Parathyroid adenoma (tissue), 2 donors: ENCODE data around the gene R3HDM1.

Experiments
- H2AFZ ChIP-seq: fragments of 300-600 bp; sonication (generic); one replicate; pipeline ENCODE4 v1.7.0; 2017; ENCODE audit warnings: antibody characterized with exemption, mild to moderate bottlenecking
- H3K27ac ChIP-seq: fragments of 300-600 bp; sonication (generic); one replicate; pipeline ENCODE4 v1.7.0; 2017
- H3K27me3 ChIP-seq: fragments of 300-600 bp; sonication (generic); one replicate; pipeline ENCODE4 v1.7.0; 2017; ENCODE audit warnings: low read length; ENCODE audit not compliant: control insufficient read depth, insufficient read depth
- H3K36me3 ChIP-seq: fragments of 300-600 bp; sonication (generic); one replicate; pipeline ENCODE4 v1.7.0; 2017; ENCODE audit warnings: low read length; ENCODE audit not compliant: control insufficient read depth, insufficient read depth
- H3K4me1 ChIP-seq: fragments of 300-600 bp; sonication (generic); one replicate; pipeline ENCODE4 v1.7.0; 2017; ENCODE audit warnings: control low read depth
- H3K4me2 ChIP-seq: fragments of 300-600 bp; sonication (generic); one replicate; pipeline ENCODE4 v1.7.0; 2017; ENCODE audit warnings: low read length
- H3K4me3 ChIP-seq: fragments of 300-600 bp; sonication (generic); one replicate; pipeline ENCODE4 v1.7.0; 2017; ENCODE audit warnings: low read depth, low read length
- H3K79me2 ChIP-seq: fragments of 300-600 bp; sonication (generic); one replicate; pipeline ENCODE4 v1.7.0; 2017; ENCODE audit warnings: control low read depth
- H3K9ac ChIP-seq: fragments of 300-600 bp; sonication (generic); one replicate; pipeline ENCODE4 v1.7.0; 2017; ENCODE audit warnings: mild to moderate bottlenecking
- H3K9me3 ChIP-seq: fragments of 300-600 bp; sonication (generic); one replicate; pipeline ENCODE4 v1.7.0; 2017; ENCODE audit warnings: low read length; ENCODE audit not compliant: control insufficient read depth
- TF ChIP-seq, protein P1 (sequence below): fragments of 300-600 bp; sonication (generic); IDR thresholded peaks from one replicate; pipeline ENCODE4 v1.7.0; 2017; ENCODE audit warnings: antibody characterized with exemption, mild to moderate bottlenecking
- donor health status: primary hyperparathyroidism.

Gene R3HDM1

DNA sequence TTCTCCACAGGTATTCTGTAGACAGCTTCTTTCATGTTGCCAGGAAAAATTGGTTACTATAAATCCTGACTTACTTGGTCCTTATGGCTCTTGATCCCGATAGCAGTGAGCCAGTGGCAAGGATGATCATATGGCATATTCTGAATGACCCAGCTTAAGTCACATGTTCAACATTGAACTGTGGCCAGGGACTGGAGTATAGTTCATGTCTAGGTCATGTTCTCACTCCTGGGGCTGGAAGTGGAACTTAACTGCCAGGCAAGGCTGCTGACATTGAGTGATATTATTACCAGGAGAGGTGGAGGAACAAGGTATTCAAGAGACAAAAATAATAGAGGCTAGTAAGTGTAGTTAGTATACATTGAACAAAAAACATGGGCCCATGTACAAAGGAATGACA lies 26.2 kb downstream of the R3HDM1 start:
- TF ChIP-seq, protein P1, sequence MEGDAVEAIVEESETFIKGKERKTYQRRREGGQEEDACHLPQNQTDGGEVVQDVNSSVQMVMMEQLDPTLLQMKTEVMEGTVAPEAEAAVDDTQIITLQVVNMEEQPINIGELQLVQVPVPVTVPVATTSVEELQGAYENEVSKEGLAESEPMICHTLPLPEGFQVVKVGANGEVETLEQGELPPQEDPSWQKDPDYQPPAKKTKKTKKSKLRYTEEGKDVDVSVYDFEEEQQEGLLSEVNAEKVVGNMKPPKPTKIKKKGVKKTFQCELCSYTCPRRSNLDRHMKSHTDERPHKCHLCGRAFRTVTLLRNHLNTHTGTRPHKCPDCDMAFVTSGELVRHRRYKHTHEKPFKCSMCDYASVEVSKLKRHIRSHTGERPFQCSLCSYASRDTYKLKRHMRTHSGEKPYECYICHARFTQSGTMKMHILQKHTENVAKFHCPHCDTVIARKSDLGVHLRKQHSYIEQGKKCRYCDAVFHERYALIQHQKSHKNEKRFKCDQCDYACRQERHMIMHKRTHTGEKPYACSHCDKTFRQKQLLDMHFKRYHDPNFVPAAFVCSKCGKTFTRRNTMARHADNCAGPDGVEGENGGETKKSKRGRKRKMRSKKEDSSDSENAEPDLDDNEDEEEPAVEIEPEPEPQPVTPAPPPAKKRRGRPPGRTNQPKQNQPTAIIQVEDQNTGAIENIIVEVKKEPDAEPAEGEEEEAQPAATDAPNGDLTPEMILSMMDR, result no peak
- Histone ChIP-seq H3K79me2 (peaks cover 55% of the 10 kb centered on the region), H3K4me2 (no peak overlapping the region), H3K27ac (no peak overlapping the region), H3K27me3 (no peaks in the 10 kb centered on the region), H2AFZ (no peak overlapping the region), H3K36me3 (no peaks in the 10 kb centered on the region), H3K9ac (no peak overlapping the region), H3K4me3 (no peak overlapping the region), H3K9me3 (no peaks in the 10 kb centered on the region), H3K4me1 (peaks cover 7% of the 10 kb centered on the region)

DNA sequence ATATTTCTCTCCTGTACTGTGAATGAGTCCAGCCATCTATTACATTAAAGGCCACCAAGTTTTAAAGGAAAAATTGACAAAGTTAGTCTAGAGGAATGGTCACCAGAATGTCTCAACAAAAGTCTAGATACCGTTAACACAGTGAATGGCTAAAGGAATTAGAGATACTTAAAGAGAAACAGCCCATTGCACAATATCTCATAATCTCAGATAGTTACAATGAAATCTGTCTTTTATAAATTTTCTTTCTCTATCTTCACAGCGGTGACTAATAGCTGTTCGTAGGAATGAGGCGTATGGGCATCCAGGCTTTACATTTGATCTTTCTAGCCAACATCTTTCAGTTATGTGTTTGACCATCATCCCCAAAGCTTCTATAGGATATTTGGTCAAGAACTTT lies 30.6 kb downstream of the R3HDM1 start:
- no peaks in the 10 kb centered on the region for H3K9me3 ChIP-seq
- H3K36me3 ChIP-seq, result no peaks in the 10 kb centered on the region
- H3K4me3 ChIP-seq, result no peak overlapping the region
- H2AFZ ChIP-seq, result no peak overlapping the region
- H3K9ac ChIP-seq, result no peak overlapping the region
- peaks cover 7% of the 10 kb centered on the region for H3K4me1 ChIP-seq
- TF ChIP-seq, protein P1, result no peak
- no peak overlapping the region for H3K27ac ChIP-seq
- no peaks in the 10 kb centered on the region for H3K27me3 ChIP-seq
- peaks cover 42% of the 10 kb centered on the region for H3K79me2 ChIP-seq
- no peak overlapping the region for H3K4me2 ChIP-seq

- H2AFZ ChIP-seq, result no peak overlapping the region
- peaks cover 36% of the 10 kb centered on the region for H3K79me2 ChIP-seq
- no peaks in the 10 kb centered on the region for H3K9me3 ChIP-seq
- no peaks in the 10 kb centered on the region for H3K36me3 ChIP-seq
- no peak overlapping the region for H3K9ac ChIP-seq
- H3K27ac ChIP-seq, result no peak overlapping the region
- TF ChIP-seq, protein P1, result no peak
- H3K4me1 ChIP-seq, result peaks cover 2% of the 10 kb centered on the region
- H3K4me2 ChIP-seq, result no peak overlapping the region
- H3K27me3 ChIP-seq, result no peaks in the 10 kb centered on the region
- no peak overlapping the region for H3K4me3 ChIP-seq
These were observed 32.5 kb downstream of the R3HDM1 start for GRCh38 chr2:135563793-135564192.

DNA sequence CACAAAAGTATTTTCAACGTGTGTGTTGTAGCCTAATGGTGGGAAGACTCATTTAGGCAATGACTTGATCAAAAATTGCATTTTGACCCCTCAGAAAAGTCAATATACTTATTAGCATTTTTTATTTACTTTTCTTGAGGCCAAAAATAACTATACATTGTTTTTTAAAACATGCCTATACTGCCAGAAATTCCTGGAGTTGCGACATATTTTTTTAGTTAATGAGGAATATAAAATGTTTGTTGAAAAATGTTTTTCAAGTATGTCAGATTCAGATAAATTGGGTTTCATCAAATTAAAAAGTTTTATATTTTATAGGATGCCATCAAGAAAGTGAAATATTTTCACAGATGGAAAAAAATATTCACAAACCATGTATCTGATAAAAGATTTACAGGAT lies 39.6 kb downstream of the R3HDM1 start:
- no peak overlapping the region for H3K27ac ChIP-seq
- no peak overlapping the region for H3K4me3 ChIP-seq
- H3K79me2 ChIP-seq, result peaks cover 17% of the 10 kb centered on the region
- H3K27me3 ChIP-seq, result no peaks in the 10 kb centered on the region
- H2AFZ ChIP-seq, result no peak overlapping the region
- TF ChIP-seq, protein P1, result no peak
- no peaks in the 10 kb centered on the region for H3K9me3 ChIP-seq
- no peak overlapping the region for H3K9ac ChIP-seq
- no peak overlapping the region for H3K4me2 ChIP-seq
- no peaks in the 10 kb centered on the region for H3K36me3 ChIP-seq
- no peaks in the 10 kb centered on the region for H3K4me1 ChIP-seq

GRCh38 chr2:135573620-135574019 lies 42.3 kb downstream of the R3HDM1 start:
- Histone ChIP-seq H3K27ac (no peak overlapping the region), H3K36me3 (no peaks in the 10 kb centered on the region), H3K4me2 (no peak overlapping the region), H3K79me2 (peaks cover 13% of the 10 kb centered on the region), H3K4me3 (no peak overlapping the region), H3K9ac (no peak overlapping the region), H3K9me3 (no peaks in the 10 kb centered on the region), H2AFZ (no peak overlapping the region), H3K4me1 (no peaks in the 10 kb centered on the region), H3K27me3 (no peaks in the 10 kb centered on the region)
- TF ChIP-seq, protein P1, result no peak
